Astrocyte (in vitro differentiated cells and primary cell): Measurements from ENCODE around the gene FOSL2. TPM values are rescaled to one million over a fixed set of nuclear protein-coding genes. Genes with fewer than 3 reads are reported as not detected.
A peak's percentile ranks its signal among the peaks of the same experiment; 100 is the strongest.

ENCODE experiments used
- DNase-seq: peaks from one replicate; pipeline ENCODE4 v3.0.0-alpha.2; 2010; ENCODE audit warnings: low read depth
- FAIRE-seq: peaks from 2 replicates; lab custom pipeline; 2011; peaks lifted over from hg19 to GRCh38; lab: Jason Lieb, UNC
- H2AFZ ChIP-seq: 2 replicates; pipeline ENCODE4 v1.6.0; 2012; ENCODE audit warnings: low read depth, low read length, inconsistent platforms
- H3K27ac ChIP-seq: 2 replicates; pipeline ENCODE4 v1.5.1; 2011; ENCODE audit warnings: low read depth, low read length, inconsistent platforms
- H3K27me3 ChIP-seq: 2 replicates; pipeline ENCODE4 v1.6.0; 2011; ENCODE audit warnings: low read length, inconsistent platforms; ENCODE audit not compliant: insufficient read depth
- H3K36me3 ChIP-seq: 2 replicates; pipeline ENCODE4 v1.5.1; 2011; ENCODE audit warnings: low read length, inconsistent platforms; ENCODE audit not compliant: insufficient read depth
- H3K4me1 ChIP-seq: 2 replicates; pipeline ENCODE4 v1.5.1; 2011; ENCODE audit warnings: low read length, inconsistent platforms; ENCODE audit not compliant: insufficient read depth
- H3K4me2 ChIP-seq: 2 replicates; pipeline ENCODE4 v1.6.0; 2012; ENCODE audit warnings: low read length, inconsistent platforms
- H3K4me3 ChIP-seq: 2 replicates; pipeline ENCODE4 v1.5.1; 2011; ENCODE audit warnings: low read depth, mild to moderate bottlenecking, low read length, inconsistent platforms; ENCODE audit not compliant: insufficient read depth
- H3K79me2 ChIP-seq: 2 replicates; pipeline ENCODE4 v1.6.0; 2012; ENCODE audit warnings: mild to moderate bottlenecking, low read length, inconsistent platforms; ENCODE audit not compliant: insufficient read depth
- H3K9ac ChIP-seq: 2 replicates; pipeline ENCODE4 v1.6.0; 2012; ENCODE audit warnings: mild to moderate bottlenecking, low read length, inconsistent platforms
- H3K9me3 ChIP-seq: 2 replicates; pipeline ENCODE4 v1.5.1; 2012; ENCODE audit warnings: low read depth, mild to moderate bottlenecking, low read length, inconsistent platforms; ENCODE audit not compliant: insufficient read depth
- H4K20me1 ChIP-seq: 2 replicates; pipeline ENCODE4 v1.6.0; 2012; ENCODE audit warnings: low read length, inconsistent platforms; ENCODE audit not compliant: insufficient read depth
- H3K27ac Mint-ChIP-seq: one replicate; pipeline ENCODE4 v1.8.0; 2021; ENCODE audit warnings: mild to moderate bottlenecking, mixed read lengths; ENCODE audit not compliant: unreplicated experiment
- H3K27me3 Mint-ChIP-seq: one replicate; pipeline ENCODE4 v1.8.0; 2021; ENCODE audit warnings: low read depth, mixed read lengths; ENCODE audit not compliant: unreplicated experiment
- H3K36me3 Mint-ChIP-seq: one replicate; pipeline ENCODE4 v1.8.0; 2021; ENCODE audit warnings: low read depth, mixed read lengths; ENCODE audit not compliant: unreplicated experiment
- H3K4me1 Mint-ChIP-seq: one replicate; pipeline ENCODE4 v1.8.0; 2021; ENCODE audit warnings: low read depth, mixed read lengths; ENCODE audit not compliant: unreplicated experiment
- H3K4me3 Mint-ChIP-seq: one replicate; pipeline ENCODE4 v1.8.0; 2021; ENCODE audit warnings: mild to moderate bottlenecking, moderate library complexity, mixed read lengths; ENCODE audit not compliant: unreplicated experiment
- H3K9me3 Mint-ChIP-seq: one replicate; pipeline ENCODE4 v1.8.0; 2021; ENCODE audit warnings: mild to moderate bottlenecking, mixed read lengths; ENCODE audit not compliant: unreplicated experiment
- EZH2 ChIP-seq: IDR thresholded peaks from 2 replicates; pipeline ENCODE4 v1.6.1; 2012; ENCODE audit warnings: mild to moderate bottlenecking, low read length, inconsistent platforms; ENCODE audit not compliant: insufficient read depth
- total RNA-seq: library from RNA; stranded (reverse); gene quantifications from 2 replicates; pipeline ENCODE4 v1.2.1, GENCODE V29; 2021
- TF ChIP-seq, protein P1 (sequence below): IDR thresholded peaks from 2 replicates; pipeline ENCODE4 v1.5.1; 2011; ENCODE audit warnings: low read depth, mild to moderate bottlenecking, inconsistent platforms, low read length, moderate library complexity; ENCODE audit not compliant: insufficient read depth

The FOSL2 gene
- total RNA-seq, 1 donor from 2014 or later, result 158 TPM

GRCh38 chr2:28355521-28356094, 37.0 kb upstream of the FOSL2 start:
- FAIRE-seq, result no peak
- Mint-ChIP-seq H3K9me3 (no peaks in the 10 kb centered on the region), H3K27me3 (peaks cover 11% of the 10 kb centered on the region), H3K4me1 (peaks cover 12% of the 10 kb centered on the region), H3K27ac (no peak overlapping the region), H3K4me3 (no peak overlapping the region), H3K36me3 (no peaks in the 10 kb centered on the region)
- TF ChIP-seq EZH2, result no peak
- TF ChIP-seq, protein P1, sequence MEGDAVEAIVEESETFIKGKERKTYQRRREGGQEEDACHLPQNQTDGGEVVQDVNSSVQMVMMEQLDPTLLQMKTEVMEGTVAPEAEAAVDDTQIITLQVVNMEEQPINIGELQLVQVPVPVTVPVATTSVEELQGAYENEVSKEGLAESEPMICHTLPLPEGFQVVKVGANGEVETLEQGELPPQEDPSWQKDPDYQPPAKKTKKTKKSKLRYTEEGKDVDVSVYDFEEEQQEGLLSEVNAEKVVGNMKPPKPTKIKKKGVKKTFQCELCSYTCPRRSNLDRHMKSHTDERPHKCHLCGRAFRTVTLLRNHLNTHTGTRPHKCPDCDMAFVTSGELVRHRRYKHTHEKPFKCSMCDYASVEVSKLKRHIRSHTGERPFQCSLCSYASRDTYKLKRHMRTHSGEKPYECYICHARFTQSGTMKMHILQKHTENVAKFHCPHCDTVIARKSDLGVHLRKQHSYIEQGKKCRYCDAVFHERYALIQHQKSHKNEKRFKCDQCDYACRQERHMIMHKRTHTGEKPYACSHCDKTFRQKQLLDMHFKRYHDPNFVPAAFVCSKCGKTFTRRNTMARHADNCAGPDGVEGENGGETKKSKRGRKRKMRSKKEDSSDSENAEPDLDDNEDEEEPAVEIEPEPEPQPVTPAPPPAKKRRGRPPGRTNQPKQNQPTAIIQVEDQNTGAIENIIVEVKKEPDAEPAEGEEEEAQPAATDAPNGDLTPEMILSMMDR, result no peak
- peak overlapping the region; percentile 59 for H2AFZ ChIP-seq
- no peaks in the 10 kb centered on the region for H4K20me1 ChIP-seq
- no peak overlapping the region for H3K27ac ChIP-seq
- H3K27me3 ChIP-seq, result no peaks in the 10 kb centered on the region
- DNase-seq, result no peak
- H3K9ac ChIP-seq, result no peak overlapping the region
- no peaks in the 10 kb centered on the region for H3K9me3 ChIP-seq
- peaks cover 19% of the 10 kb centered on the region for H3K4me1 ChIP-seq
- H3K36me3 ChIP-seq, result no peaks in the 10 kb centered on the region
- no peak overlapping the region for H3K4me2 ChIP-seq
- no peak overlapping the region for H3K4me3 ChIP-seq
- H3K79me2 ChIP-seq, result no peaks in the 10 kb centered on the region

- Histone ChIP-seq H4K20me1 (no peaks in the 10 kb centered on the region), H3K79me2 (no peaks in the 10 kb centered on the region), H3K4me3 (no peak overlapping the region), H3K27me3 (no peaks in the 10 kb centered on the region), H2AFZ (peak overlapping the region; percentile 59), H3K27ac (no peak overlapping the region), H3K36me3 (no peaks in the 10 kb centered on the region), H3K4me2 (no peak overlapping the region), H3K4me1 (peaks cover 23% of the 10 kb centered on the region), H3K9ac (no peak overlapping the region), H3K9me3 (no peaks in the 10 kb centered on the region)
- no peak overlapping the region for H3K27ac Mint-ChIP-seq
- H3K9me3 Mint-ChIP-seq, result no peaks in the 10 kb centered on the region
- peaks cover 11% of the 10 kb centered on the region for H3K27me3 Mint-ChIP-seq
- peaks cover 17% of the 10 kb centered on the region for H3K4me1 Mint-ChIP-seq
- TF ChIP-seq EZH2, result no peak
- TF ChIP-seq, protein P1, result no peak
- H3K36me3 Mint-ChIP-seq, result no peaks in the 10 kb centered on the region
- H3K4me3 Mint-ChIP-seq, result no peak overlapping the region
- no peak for FAIRE-seq
- peak; percentile 72 for DNase-seq
These were observed 36.4 kb upstream of the FOSL2 start for GRCh38 chr2:28356095-28356911.

GRCh38 chr2:28357055-28357454, 35.6 kb upstream of the FOSL2 start:
- H3K27ac ChIP-seq, result no peak overlapping the region
- FAIRE-seq, result no peak
- no peak overlapping the region for H3K9ac ChIP-seq
- no peaks in the 10 kb centered on the region for H4K20me1 ChIP-seq
- H3K79me2 ChIP-seq, result no peaks in the 10 kb centered on the region
- H3K4me1 ChIP-seq, result peaks cover 23% of the 10 kb centered on the region
- no peak overlapping the region for H3K4me2 ChIP-seq
- Mint-ChIP-seq H3K4me3 (no peak overlapping the region), H3K36me3 (no peaks in the 10 kb centered on the region), H3K4me1 (peaks cover 17% of the 10 kb centered on the region), H3K27me3 (peaks cover 4% of the 10 kb centered on the region), H3K9me3 (no peaks in the 10 kb centered on the region), H3K27ac (no peak overlapping the region)
- TF ChIP-seq, protein P1, result no peak
- TF ChIP-seq EZH2, result no peak
- no peaks in the 10 kb centered on the region for H3K36me3 ChIP-seq
- H3K4me3 ChIP-seq, result no peak overlapping the region
- no peak overlapping the region for H2AFZ ChIP-seq
- H3K27me3 ChIP-seq, result no peaks in the 10 kb centered on the region
- DNase-seq, result no peak
- no peaks in the 10 kb centered on the region for H3K9me3 ChIP-seq
